GM10266 (cell line): ENCODE measurements around the gene SERTAD3.

Experiments used
- DNase-seq: peaks from one replicate; pipeline ENCODE4 v3.0.0; 2012; ENCODE audit errors: extremely low spot score
- CTCF ChIP-seq: IDR thresholded peaks from 2 replicates; pipeline ENCODE4 v1.5.1; 2012; ENCODE audit warnings: mild to moderate bottlenecking, low read depth; ENCODE audit not compliant: control insufficient read depth, insufficient read depth; ENCODE audit errors: missing control alignments

The SERTAD3 gene

GRCh38 chr19:40398417-40399131 lies 45.6 kb downstream of the SERTAD3 start:
- DNase-seq: no peak

GRCh38 chr19:40397568-40397906 lies 46.6 kb downstream of the SERTAD3 start:
- no peak for DNase-seq
- TF ChIP-seq CTCF: no peak

More at GRCh38 chr19:40398417-40399131, 45.6 kb downstream of the SERTAD3 start:
- no peak for TF ChIP-seq CTCF

DNA sequence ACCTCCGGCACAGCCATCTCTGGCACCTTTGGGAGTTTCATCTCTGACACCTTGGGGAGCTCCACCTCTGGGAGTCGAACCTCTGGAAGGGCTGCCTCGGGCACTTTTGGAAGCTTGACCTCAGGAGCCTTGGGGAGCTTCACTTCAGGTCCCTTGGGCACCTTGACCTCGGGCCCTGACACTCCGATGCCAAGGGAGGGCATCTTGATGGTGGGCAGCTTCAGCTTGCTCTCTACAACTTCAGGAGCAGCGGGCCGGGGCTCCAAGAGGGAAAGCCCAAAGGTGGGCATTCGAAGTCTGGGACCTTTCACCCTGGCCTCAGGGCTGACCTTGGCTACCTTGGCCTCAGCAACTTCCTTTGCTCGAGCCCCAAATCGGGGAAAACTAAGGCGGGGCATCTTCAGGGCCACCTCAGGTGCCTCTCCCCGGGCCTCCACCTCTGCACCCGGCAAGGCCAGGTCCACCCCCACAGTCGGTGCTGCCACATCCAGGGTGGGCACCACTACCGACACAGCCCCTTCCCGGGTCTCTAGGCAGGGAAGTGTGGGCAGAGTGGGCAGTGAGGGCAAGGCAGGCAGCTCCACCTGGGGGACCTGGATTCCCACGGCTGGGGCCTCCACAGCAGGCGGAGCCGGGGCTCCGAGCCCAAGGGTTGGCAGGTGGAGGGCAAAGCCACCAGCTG lies 47.1 kb downstream of the SERTAD3 start:
- no peak for TF ChIP-seq CTCF
- no peak for DNase-seq

DNA sequence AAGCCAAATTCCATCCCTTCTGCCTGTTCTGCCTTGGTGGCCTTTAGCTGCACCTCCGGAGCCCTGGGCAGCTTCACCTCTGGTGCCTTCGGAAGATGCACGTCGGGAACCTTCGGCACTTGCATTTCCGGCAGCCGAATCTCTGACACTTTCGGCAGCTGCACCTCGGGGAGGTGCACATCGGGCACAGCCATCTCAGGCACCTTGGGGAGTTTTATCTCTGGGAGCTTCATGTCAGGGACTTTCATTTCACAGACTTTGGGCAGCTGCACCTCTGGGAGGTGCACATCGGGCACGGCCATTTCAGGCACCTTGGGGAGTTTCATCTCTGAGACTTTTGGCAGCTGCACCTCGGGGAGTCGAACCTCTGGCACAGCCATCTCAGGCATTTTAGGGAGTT lies 48.2 kb downstream of the SERTAD3 start:
- no peak for TF ChIP-seq CTCF
- no peak for DNase-seq

DNA sequence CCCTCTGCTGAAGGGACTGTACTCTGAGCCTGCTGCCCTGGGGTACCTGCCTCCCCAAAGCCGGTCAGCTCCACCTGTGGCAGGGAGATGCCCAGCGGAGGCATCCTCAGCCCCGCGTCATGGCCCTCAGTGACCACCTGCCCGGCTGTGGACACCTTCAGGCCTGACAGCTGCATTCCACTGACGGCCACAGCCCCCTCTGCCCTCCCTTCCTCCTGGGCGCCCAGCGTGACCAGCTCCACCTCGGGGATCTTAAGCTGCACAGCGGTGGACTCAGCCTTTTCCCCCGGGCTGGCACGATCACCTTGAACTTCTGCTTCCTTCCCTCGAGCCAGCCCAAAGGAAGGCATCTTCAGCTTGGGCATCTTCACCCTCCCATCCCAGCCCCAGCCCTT lies 49.3 kb downstream of the SERTAD3 start:
- TF ChIP-seq CTCF: no peak

DNA sequence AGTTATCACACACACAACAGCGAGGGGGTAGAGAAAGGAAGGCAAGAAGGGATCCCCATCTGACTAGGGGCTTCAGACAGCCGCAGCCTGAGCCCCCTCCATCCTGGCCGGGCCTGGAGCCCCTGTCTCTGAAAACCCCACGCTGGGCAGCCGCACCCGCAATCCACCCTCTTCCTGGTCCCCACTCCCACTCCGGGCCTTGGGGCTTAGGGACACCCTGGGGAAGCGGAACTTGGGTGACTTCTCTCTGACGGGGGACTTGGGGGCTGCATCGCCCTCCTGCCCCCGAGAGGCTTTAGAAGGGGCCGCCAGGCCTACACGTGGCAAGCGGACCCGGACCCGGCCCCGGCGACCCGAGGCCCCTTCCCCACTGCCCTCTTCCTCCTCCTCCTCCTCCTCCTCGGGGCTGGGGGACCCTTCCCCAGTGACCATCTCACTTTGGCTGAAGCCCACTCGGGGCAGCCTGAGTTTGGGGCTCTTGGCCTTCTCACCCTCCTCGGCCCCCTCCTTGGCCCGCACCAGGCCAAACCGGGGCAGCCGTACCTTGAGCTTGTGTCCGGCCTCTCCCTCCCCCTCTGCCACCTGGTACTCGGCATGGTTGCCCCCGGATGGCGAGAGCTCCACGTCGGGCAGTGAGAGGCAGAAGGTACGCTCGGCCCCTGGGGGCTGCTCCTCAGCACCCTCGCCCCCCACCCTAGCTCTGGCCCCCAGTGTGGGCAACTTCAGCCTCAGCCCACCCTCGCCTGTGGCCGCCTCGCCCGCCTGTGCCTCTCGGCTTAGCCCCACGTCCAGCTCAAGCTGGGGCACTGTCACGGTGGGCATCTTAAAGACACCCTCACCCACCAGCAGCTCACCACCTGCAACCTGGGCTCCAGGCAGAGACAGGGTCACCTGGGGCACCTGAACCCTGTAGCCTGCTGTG lies 50.0 kb downstream of the SERTAD3 start:
- DNase-seq: no peak
- no peak for TF ChIP-seq CTCF

More for the DNA sequence above, 49.3 kb downstream of the SERTAD3 start:
- no peak for DNase-seq
